Measurements from ENCODE around the gene ADIPOQ.
"Not testable (repeated sequence)": the region's sequence is repeated elsewhere in the genome, so short reads cannot be mapped to it uniquely, and the experiment has no call there.

Gene ADIPOQ

DNA sequence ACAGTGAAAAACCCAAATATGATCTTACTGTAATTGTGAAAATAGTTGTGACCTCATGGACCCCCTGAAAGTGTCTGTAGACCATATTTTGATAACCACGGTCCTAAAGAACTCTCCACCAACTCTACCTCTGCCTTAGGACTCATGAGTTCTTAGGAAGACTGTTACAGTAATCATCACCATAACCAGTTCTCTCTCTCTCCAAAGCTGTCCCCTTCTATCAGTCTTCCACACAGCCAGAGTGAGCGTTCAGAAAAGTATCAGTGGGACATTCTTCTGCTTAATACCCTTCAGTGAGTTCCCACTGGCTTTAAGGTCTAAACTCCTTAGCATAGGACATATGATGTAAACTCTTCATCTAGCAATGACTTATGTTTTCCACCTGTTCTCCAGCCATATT is 60.2 kb downstream of the ADIPOQ start:
- Histone ChIP-seq H3K9ac (ENCODE audit: low read length) (no peak overlapping the region), H3K79me2 (ENCODE audit: insufficient read depth, low read length) (no peaks in the 10 kb centered on the region), H3K4me3 (ENCODE audit: low read depth, low read length, poor library complexity, severe bottlenecking) (no peak overlapping the region), H2AFZ (ENCODE audit: low read length) (no peak overlapping the region), H3K4me1 (ENCODE audit: insufficient read depth, low read length, severe bottlenecking) (no peaks in the 10 kb centered on the region), H4K20me1 (ENCODE audit: insufficient read depth, low read length) (no peaks in the 10 kb centered on the region), H3K4me2 (ENCODE audit: low read length) (no peak overlapping the region), H3K27ac (ENCODE audit: low read depth, low read length, poor library complexity, severe bottlenecking) (no peak overlapping the region), H3K36me3 (ENCODE audit: insufficient read depth, low read length) (no peaks in the 10 kb centered on the region; the same call in 1 of the 2 replicates), H3K9me3 (ENCODE audit: low read length) (no peaks in the 10 kb centered on the region), H3K27me3 (ENCODE audit: insufficient read depth, low read length) (no peaks in the 10 kb centered on the region), H3F3A (ENCODE audit: insufficient read depth, low read length) (no peaks in the 10 kb centered on the region), H3K9me2 (ENCODE audit: low read depth, low read length) (no peaks in the 10 kb centered on the region)
- TF ChIP-seq, protein P1, sequence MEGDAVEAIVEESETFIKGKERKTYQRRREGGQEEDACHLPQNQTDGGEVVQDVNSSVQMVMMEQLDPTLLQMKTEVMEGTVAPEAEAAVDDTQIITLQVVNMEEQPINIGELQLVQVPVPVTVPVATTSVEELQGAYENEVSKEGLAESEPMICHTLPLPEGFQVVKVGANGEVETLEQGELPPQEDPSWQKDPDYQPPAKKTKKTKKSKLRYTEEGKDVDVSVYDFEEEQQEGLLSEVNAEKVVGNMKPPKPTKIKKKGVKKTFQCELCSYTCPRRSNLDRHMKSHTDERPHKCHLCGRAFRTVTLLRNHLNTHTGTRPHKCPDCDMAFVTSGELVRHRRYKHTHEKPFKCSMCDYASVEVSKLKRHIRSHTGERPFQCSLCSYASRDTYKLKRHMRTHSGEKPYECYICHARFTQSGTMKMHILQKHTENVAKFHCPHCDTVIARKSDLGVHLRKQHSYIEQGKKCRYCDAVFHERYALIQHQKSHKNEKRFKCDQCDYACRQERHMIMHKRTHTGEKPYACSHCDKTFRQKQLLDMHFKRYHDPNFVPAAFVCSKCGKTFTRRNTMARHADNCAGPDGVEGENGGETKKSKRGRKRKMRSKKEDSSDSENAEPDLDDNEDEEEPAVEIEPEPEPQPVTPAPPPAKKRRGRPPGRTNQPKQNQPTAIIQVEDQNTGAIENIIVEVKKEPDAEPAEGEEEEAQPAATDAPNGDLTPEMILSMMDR (IDR thresholded peaks at IDR 0.05; ENCODE audit: low read length): no peak
- TF ChIP-seq EZH2 (IDR thresholded peaks at IDR 0.05; ENCODE audit: borderline replicate concordance, low read length): no peak

DNA sequence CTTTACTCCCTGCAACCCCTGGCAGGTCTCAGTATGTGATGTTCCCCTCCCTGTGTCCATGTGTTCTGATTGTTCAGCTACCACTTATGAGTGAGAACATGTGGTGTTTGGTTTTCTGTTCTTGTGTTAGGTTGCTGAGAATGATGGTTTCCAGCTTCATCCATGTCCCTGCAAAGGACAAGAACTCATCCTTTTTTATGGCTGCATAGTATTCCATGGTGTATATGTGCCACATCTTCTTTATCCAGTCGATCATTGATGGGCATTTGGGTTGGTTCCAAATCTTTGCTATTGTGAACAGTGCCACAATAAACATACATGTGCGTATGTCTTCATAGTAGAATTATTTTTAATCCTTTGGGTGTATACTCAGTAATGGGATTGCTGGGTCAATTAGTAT is 61.2 kb downstream of the ADIPOQ start:
- H3K4me1 ChIP-seq (ENCODE audit: insufficient read depth, low read length, severe bottlenecking); H3K4me3 ChIP-seq (ENCODE audit: low read depth, low read length, poor library complexity, severe bottlenecking); H3K27me3 ChIP-seq (ENCODE audit: insufficient read depth, low read length); H3K9ac ChIP-seq (ENCODE audit: low read length); H3F3A ChIP-seq (ENCODE audit: insufficient read depth, low read length); H3K79me2 ChIP-seq (ENCODE audit: insufficient read depth, low read length); H2AFZ ChIP-seq (ENCODE audit: low read length); H4K20me1 ChIP-seq (ENCODE audit: insufficient read depth, low read length); H3K4me2 ChIP-seq (ENCODE audit: low read length); H3K27ac ChIP-seq (ENCODE audit: low read depth, low read length, poor library complexity, severe bottlenecking); H3K36me3 ChIP-seq (ENCODE audit: insufficient read depth, low read length); H3K9me2 ChIP-seq (ENCODE audit: low read depth, low read length); H3K9me3 ChIP-seq (ENCODE audit: low read length): not testable (repeated sequence)

DNA sequence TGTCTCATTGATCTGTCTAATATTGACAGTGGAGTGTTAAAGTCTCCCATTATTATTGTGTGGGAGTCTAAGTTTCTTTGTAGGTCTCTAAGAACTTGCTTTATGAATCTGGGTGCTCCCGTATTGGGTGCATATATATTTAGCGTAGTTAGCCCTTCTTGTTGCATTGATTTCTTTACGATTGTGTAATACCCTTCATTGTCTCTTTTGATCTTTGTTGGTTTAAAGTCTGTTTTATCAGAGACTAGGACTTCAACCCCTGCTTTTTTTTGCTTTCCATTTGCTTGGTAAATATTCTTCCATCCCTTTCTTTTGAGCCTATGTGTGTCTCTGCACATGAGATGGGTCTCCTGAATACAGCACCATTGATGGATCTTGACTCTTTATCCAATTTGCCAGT is 64.6 kb downstream of the ADIPOQ start:
- H3K4me1 ChIP-seq (ENCODE audit: insufficient read depth, low read length, severe bottlenecking): peaks cover 13% of the 10 kb centered on the region
- H2AFZ ChIP-seq (ENCODE audit: low read length); H3K9ac ChIP-seq (ENCODE audit: low read length); H3K27me3 ChIP-seq (ENCODE audit: insufficient read depth, low read length); H4K20me1 ChIP-seq (ENCODE audit: insufficient read depth, low read length); H3K9me2 ChIP-seq (ENCODE audit: low read depth, low read length); H3K4me3 ChIP-seq (ENCODE audit: low read depth, low read length, poor library complexity, severe bottlenecking); H3K4me2 ChIP-seq (ENCODE audit: low read length); H3K79me2 ChIP-seq (ENCODE audit: insufficient read depth, low read length); H3F3A ChIP-seq (ENCODE audit: insufficient read depth, low read length); H3K36me3 ChIP-seq (ENCODE audit: insufficient read depth, low read length); H3K9me3 ChIP-seq (ENCODE audit: low read length); H3K27ac ChIP-seq (ENCODE audit: low read depth, low read length, poor library complexity, severe bottlenecking): not testable (repeated sequence)

Data from OCI-LY1 (cell line).